ENCODE measurements around the gene ACSL5. TPM values are rescaled to one million over a fixed set of nuclear protein-coding genes. Genes with fewer than 3 reads are reported as not detected.

The ACSL5 gene
- total RNA-seq (ENCODE audit: low replicate concordance), result 0.30 and 3.7 TPM in 2 replicates

GRCh38 chr10:112373912-112374338 lies at the start of gene ACSL5:
TSS of gene ACSL5 (plus strand) at chr10:112374116. CDS start at chr10:112394947, 20,831 bp downstream.

GRCh38 chr10:112446855-112447619 lies 73.1 kb downstream of the ACSL5 start, which contains the start of the genes VTI1A and ZDHHC6:
TSS of gene VTI1A (plus strand) at chr10:112447215. CDS start at chr10:112447374, 159 bp downstream.
TSS of gene ZDHHC6 (minus strand) at chr10:112446914. CDS start at chr10:112445436, 1,478 bp downstream.

Other genes with a start within 250 kb of the ACSL5 start
- gene GPAM, start 190.4 kb upstream of the ACSL5 start, total RNA-seq (ENCODE audit: low replicate concordance), result 8.6 and 11.1 TPM in 2 replicates
- gene TECTB, start 90.7 kb upstream of the ACSL5 start, total RNA-seq (ENCODE audit: low replicate concordance), result not detected in 2 replicates
- gene ZDHHC6, start 72.8 kb downstream of the ACSL5 start, total RNA-seq (ENCODE audit: low replicate concordance), result 18.6 and 20.4 TPM in 2 replicates
- gene VTI1A, start 73.1 kb downstream of the ACSL5 start, total RNA-seq (ENCODE audit: low replicate concordance), result 12.2 and 19.9 TPM in 2 replicates

Measured in smooth muscle cell of the coronary artery (primary cell).